GM10847 (cell line): ENCODE results near the gene RFX2.

Experiments
- POLR2A ChIP-seq: IDR thresholded peaks from 2 replicates; pipeline ENCODE4 v1.6.1; 2011; ENCODE audit not compliant: insufficient read length; ENCODE audit errors: extremely low read depth

The RFX2 gene

DNA sequence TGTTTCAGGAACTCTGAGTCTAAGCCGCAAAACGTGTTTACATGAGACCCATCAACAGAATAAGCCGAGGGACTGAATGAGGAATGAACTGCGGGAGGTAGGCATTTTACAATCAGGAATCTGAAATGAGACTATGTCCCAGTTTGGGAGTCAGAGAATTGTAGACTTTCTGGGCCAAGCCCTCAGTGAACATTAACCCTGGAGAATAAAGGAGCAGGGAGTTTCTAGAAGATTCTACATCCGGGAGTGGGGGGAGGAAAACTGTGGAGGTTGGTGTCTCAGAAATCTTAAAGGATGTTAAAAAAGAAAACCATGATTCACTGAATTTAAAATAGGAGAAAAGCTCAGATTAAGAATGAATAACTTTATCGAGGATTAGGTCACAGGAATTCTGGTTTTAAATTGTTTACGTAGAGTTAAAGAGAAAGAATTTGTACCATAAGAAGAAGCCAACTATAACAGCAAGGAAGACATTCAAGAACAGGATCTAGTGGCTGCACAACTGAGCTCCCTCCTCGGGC is 18.5 kb downstream of the RFX2 start:
- no peak for TF ChIP-seq POLR2A

GRCh38 chr19:6090634-6091033 is 19.7 kb downstream of the RFX2 start:
- TF ChIP-seq POLR2A: no peak

DNA sequence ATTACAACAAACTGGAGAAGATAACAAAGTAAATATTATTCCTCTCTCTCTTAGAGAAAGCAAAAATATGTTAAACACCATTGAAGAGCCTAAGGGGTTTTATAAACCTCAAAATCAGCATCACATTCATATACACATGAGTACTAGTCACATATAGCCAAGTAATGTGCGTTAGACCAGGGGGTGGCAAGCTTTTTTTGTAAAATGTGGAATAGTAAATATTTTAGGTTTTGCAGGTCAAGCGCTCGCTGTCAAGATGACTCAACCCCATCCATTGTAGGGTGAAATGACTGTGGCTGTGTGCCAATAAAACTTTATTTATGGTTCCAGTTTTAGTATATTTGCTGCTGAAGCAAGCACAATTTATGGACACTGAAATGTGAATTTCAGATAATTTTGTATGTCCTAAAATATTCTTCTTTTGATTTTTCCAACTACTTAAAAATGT is 21.7 kb downstream of the RFX2 start:
- no peak for TF ChIP-seq POLR2A

DNA sequence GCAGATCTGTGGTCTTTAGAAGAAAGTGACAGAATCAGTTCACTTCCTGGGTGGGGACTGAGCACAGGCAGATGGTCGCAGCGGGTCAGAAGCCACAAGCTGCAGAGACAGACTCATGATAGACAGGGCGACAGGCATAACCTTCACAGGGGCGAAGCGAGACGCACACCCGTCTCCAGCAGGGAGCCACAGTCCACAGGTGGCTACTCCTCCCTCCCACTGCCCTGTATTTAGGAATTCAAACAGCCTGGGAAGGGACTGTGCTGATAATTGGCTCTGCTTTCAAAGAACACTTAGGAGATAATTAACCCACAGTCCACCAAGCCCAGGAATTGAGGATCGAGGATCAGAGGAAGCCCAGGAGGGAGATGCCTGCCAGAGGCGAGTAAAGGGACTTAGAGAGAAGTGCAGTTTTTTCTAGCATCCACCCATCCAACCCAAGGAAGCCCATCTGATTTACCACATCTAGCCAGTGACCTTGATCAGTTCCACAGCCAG is 23.2 kb downstream of the RFX2 start:
- TF ChIP-seq POLR2A: peak; percentile 33

DNA sequence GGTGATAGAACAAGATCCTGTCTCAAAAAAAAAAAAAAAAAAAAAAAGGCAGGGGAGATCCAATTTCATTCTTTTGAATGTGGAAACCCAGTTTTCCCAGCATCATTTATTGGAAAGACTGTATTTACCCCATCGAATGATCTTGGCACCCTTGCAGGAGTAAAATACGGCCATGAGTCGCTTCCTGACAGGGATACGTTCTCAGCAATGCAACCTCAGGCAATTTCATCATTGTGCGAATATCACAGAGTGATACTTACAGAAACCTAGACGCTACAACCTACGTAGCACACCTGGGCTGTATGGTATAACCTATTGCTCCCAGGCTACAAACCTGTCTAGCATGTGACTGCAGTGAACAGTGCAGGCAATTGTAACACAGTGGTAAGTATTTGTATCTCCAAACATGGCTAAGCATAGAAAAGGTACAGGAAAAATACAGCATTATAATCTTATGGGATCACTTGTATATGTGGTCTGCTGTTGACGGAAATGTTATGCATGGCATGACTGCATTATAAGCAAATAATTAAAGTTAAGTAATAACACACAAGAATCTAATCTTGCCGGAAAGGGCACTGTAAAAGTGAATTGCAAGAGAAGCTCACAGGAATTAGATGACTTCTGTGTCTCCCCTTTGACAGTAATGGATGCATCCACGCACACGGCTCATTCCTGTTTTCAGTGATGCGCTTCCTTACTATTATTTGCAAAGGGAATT is 24.1 kb downstream of the RFX2 start:
- no peak for TF ChIP-seq POLR2A

DNA sequence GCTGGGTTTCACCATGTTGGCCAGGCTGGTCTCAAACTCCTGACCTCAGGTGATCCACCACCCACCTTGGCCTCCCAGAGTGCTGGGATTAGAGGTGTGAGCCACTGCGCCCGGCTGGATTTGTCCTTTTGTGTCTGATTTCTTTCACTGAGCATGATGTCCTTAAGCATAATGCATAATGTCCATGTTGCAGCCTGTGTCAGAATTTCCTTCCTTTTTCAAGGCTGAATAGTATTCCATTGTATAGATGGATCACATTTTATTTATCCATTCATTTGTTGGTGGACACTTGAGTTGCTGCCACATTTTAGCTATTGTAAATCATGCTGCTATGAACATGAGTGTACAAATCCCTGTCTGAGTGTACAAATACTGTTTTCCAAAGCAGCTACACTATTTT is 25.5 kb downstream of the RFX2 start:
- TF ChIP-seq POLR2A: no peak

DNA sequence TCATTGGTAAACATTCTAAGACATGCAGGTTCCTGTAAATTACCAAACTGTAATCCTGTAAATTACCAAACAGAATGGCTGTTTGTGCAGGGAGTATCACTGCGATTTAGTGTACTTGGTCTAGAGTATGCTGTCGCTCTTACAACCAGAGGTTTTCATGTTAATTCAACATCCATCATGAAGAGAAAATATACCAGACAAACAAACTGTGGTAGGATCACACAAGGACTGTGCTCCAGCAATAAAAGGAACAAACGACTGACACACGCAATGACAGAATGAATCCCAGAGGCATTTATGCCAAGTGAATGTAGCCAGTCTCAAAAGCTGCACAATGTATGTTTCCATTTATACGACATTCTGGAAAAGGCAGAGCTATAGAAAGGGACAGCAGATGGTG is 31.2 kb downstream of the RFX2 start:
- TF ChIP-seq POLR2A: no peak

DNA sequence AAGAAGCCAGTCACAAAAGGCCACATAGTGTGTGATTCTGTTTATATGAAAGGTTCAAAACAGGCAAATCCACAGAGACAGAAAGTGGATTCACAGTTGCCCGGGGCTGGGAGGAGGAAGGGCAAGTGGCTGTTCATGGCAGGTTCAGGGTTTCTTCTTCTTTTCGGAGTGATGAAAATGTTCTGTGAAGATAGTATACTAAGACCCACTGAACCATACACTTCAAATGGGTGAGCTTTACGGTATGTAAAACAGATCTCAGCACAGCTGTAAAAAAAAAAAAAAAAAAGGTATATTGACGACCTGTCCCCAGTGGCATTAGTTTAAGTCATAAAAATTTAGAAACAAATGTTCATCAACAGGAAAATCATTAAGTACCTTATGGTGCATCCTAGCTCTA is 32.2 kb downstream of the RFX2 start:
- no peak for TF ChIP-seq POLR2A

DNA sequence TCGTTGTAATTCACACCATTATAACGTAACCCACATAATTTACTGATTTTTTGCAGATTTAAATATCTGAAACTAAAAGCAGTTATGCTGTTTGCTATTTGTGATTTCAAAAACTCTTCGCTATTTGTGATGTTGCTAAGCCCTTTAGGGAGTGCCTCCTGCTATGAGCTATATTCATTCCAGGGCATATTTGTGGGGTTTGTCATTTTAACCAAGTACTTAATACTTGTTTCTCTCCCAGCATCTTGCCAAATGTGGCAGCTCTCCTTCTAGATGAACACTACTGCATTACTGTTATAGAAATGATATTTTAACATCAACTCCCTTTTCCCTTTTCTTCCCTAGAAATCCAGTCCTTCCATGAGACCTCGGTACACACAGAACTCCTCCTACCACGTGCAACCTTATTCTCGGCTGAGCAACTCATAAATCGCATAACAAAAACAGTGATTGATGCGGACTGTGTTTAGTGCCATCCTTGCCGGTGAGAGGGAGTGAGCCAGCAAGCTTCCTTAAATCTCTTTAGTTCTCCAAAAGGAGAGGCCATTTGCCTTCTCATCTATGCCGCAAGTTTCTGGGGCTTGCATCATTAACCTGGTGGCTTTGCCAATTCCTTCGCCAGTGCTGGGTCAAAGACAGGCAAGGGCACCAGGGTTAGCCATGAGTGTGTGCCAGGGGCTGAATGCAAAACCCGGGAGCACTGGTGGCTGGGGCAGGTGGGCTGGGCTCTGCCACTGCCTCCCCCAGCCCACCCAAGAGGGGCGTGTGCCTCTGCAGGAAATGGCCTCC is 33.4 kb downstream of the RFX2 start:
- TF ChIP-seq POLR2A: no peak

GRCh38 chr19:6076291-6076665 is 34.0 kb downstream of the RFX2 start:
- no peak for TF ChIP-seq POLR2A

DNA sequence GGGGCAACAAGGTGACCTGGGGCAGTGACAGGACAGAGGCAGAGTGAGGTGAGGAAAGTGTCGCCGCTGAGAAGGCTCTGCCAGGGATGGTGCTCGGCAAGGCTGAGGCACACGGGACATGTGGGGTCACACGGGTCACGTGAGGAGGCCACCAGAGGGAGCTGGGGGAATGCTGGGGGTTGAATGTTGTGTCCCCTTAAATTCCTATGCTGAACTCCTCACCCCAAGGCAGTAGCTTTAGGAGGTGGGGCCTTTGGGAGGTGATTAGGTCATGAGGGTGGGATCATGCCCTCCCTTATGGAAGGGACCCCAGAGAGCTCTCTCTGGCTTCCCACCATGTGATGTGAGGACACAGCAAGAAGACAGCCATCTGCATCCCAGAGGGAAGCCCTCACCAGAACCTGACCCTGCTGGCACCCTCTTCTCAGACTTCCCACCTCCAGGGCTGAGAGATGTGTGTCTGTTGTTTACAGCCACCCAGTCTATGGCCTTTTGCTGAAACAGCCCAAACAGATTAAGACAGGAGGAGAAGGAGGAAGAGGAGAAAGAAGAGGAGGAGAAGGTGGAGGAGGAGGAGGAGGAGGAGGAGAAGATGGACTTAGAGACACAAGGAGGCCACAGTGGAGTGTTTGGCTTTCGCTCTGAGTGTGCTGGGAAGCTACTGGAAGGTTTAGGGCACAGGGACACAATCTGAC is 35.4 kb downstream of the RFX2 start:
- TF ChIP-seq POLR2A: no peak

GRCh38 chr19:6073858-6074708 is 36.2 kb downstream of the RFX2 start:
- no peak for TF ChIP-seq POLR2A

DNA sequence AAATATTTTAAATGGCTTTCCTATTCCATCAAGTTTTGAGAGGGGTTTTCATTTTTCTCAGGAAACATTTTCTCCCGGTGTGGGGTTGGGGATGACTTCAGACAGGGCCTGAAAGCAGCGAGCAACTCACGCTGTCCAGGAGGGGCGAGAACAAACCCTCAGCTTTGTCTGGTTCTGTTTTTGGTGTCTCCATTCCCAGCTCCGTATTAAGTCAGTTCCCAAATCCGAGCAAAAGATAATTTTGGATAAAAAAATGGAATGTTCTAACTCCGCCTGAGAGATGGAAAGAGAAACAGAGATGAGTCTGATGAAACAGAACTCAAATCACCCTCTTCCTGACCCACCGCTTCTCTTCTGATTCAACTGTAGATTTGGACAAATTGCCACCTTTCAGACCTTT is 38.4 kb downstream of the RFX2 start:
- no peak for TF ChIP-seq POLR2A

GRCh38 chr19:6070720-6071485 is 39.4 kb downstream of the RFX2 start:
- TF ChIP-seq POLR2A: no peak
